Measurements from ENCODE around the gene KCND3. TPM values are rescaled to one million over a fixed set of nuclear protein-coding genes. Genes with fewer than 3 reads are reported as not detected.

KCND3 gene
- total and polyA plus RNA-seq, 2 of the 4 experiments (the other 2 are of a cell fraction) = under 0.01 to 0.03 TPM

DNA sequence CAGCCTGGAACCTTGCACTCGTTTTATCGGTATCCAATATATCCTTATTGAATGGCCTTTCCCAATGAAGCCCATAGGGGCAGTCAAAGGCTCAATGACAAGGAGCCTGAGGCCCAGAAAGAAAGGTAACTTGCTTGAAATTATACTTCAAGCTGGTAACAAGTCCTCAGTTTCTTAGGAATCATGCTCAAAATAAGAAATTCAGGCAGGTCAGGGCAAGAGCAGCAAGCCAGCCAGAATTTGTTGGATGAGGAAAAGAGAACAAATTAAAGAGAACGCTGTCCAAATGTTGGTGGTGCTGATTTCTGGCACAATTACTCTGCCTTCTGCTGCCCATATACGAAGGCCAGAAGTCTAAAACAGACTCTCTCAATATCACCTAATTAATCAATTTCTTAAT is 156.1 kb downstream of the KCND3 start:
- H3K79me1 ChIP-seq (ENCODE audit: low read depth in 1 of 2, low read length in 2 of 2) = no peaks in the 10 kb centered on the region
- no peak overlapping the region for H4K5ac ChIP-seq (ENCODE audit: low read depth, low read length)
- no peak overlapping the region for H3K27ac ChIP-seq (ENCODE audit: insufficient read depth, low read length)
- H3K27me3 ChIP-seq (ENCODE audit: control insufficient read depth, insufficient read depth, low read length) = no peaks in the 10 kb centered on the region; the same call in 1 of the 2 replicates
- H2BK120ac ChIP-seq (ENCODE audit: low read depth, low read length) = no peak overlapping the region
- no peaks in the 10 kb centered on the region for H3K9me3 ChIP-seq (ENCODE audit: control insufficient read depth, insufficient read depth, low read length)
- BruUV-seq (replicated peaks) = no TSS peak
- no peak overlapping the region for H3K4me2 ChIP-seq (ENCODE audit: low read depth, low read length)
- no peak overlapping the region for H2BK15ac ChIP-seq (ENCODE audit: low read depth, low read length)
- H2AK9ac ChIP-seq (replicated peaks; ENCODE audit: low read depth, low read length, poor library complexity) = no peak overlapping the region
- intact Hi-C loops (cut with micrococcal nuclease) (no loop called here), in situ Hi-C loops (cut with MboI; ENCODE audit: low sequenced_read_pairs) (no loop called here), dilution Hi-C loops (cut with HindIII; ENCODE audit: low sequenced_read_pairs, unreplicated experiment) (no loop called here)
- H3K9me1 ChIP-seq (ENCODE audit: insufficient read depth, low read length) = no peaks in the 10 kb centered on the region
- H4K8ac ChIP-seq (ENCODE audit: low read depth in 2 of 2, low read length in 2 of 2) = no peak overlapping the region
- ATAC-seq (ENCODE audit: low read depth) (no peak), DNase-seq (peak; percentile 13)
- TF ChIP-seq MAZ (IDR thresholded peaks at IDR 0.05; ENCODE audit: borderline replicate concordance, low read depth, low read length) (no peak), RAD21 (IDR thresholded peaks at IDR 0.05; ENCODE audit: low read length) (no peak), FOS (IDR thresholded peaks at IDR 0.05; ENCODE audit: low read depth, low read length) (no peak), CHD1 (IDR thresholded peaks at IDR 0.05; ENCODE audit: low read depth, low read length) (no peak), BHLHE40 (IDR thresholded peaks at IDR 0.05; ENCODE audit: low read depth, low read length) (no peak), USF2 (IDR thresholded peaks at IDR 0.05; ENCODE audit: low read depth, low read length) (no peak), NFE2L2 (IDR thresholded peaks at IDR 0.05; ENCODE audit: low read depth, low read length) (no peak), SMC3 (IDR thresholded peaks at IDR 0.05; ENCODE audit: low read depth, low read length) (no peak), MAFK (IDR thresholded peaks at IDR 0.05; ENCODE audit: low read depth, low read length) (no peak), CEBPB (IDR thresholded peaks at IDR 0.05; ENCODE audit: low read depth, low read length) (no peak), POLR2A (IDR thresholded peaks at IDR 0.05; ENCODE audit: low read depth, low read length) (no peak), ELK1 (IDR thresholded peaks at IDR 0.05; ENCODE audit: borderline replicate concordance, low read depth, low read length) (no peak), RFX5 (IDR thresholded peaks at IDR 0.05; ENCODE audit: low read depth, low read length) (no peak)
- TF ChIP-seq, protein P1, sequence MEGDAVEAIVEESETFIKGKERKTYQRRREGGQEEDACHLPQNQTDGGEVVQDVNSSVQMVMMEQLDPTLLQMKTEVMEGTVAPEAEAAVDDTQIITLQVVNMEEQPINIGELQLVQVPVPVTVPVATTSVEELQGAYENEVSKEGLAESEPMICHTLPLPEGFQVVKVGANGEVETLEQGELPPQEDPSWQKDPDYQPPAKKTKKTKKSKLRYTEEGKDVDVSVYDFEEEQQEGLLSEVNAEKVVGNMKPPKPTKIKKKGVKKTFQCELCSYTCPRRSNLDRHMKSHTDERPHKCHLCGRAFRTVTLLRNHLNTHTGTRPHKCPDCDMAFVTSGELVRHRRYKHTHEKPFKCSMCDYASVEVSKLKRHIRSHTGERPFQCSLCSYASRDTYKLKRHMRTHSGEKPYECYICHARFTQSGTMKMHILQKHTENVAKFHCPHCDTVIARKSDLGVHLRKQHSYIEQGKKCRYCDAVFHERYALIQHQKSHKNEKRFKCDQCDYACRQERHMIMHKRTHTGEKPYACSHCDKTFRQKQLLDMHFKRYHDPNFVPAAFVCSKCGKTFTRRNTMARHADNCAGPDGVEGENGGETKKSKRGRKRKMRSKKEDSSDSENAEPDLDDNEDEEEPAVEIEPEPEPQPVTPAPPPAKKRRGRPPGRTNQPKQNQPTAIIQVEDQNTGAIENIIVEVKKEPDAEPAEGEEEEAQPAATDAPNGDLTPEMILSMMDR (conservative IDR thresholded peaks at IDR 0.05; ENCODE audit: low read depth, low read length) = no peak
- H3K4me3 ChIP-seq (ENCODE audit: insufficient read depth, low read depth, low read length) = no peak overlapping the region
- no peaks in the 10 kb centered on the region for H4K20me1 ChIP-seq (ENCODE audit: insufficient read depth, low read length)
- H3K18ac ChIP-seq (ENCODE audit: low read depth, low read length) = no peak overlapping the region
- ChIA-PET POLR2A (ENCODE audit: unreplicated experiment) (no interaction called here), CTCF (interaction anchor here (0.6 kb wide), 1 partner anchor 1082 kb away, joined by 4 read pairs; no protein-coding TSS in a partner anchor)
- H3K14ac ChIP-seq (replicated peaks; ENCODE audit: low read depth, low read length) = no peak overlapping the region
- no peak overlapping the region for H2BK20ac ChIP-seq (ENCODE audit: low read depth, low read length)
- H2AFZ ChIP-seq (replicated peaks; ENCODE audit: low read length, poor library complexity) = no peak overlapping the region
- no peaks in the 10 kb centered on the region for H3K36me3 ChIP-seq (ENCODE audit: control insufficient read depth, insufficient read depth, low read length)
- no peak overlapping the region for H3K56ac ChIP-seq (ENCODE audit: extremely low read depth, insufficient read depth, low read length)
- H3K4me1 ChIP-seq (ENCODE audit: control insufficient read depth, insufficient read depth, low read length) = no peaks in the 10 kb centered on the region
- H3K23ac ChIP-seq (ENCODE audit: low read depth, low read length) = no peak overlapping the region
- no peak overlapping the region for H2AK5ac ChIP-seq (ENCODE audit: low read depth, low read length)
- H3K9ac ChIP-seq (ENCODE audit: low read depth, low read length) = no peak overlapping the region
- H3K4ac ChIP-seq (ENCODE audit: low read depth, low read length) = no peak overlapping the region
- WGBS, 2 experiments (ENCODE audit: extremely low coverage in 2 of 2, insufficient read length in 1 of 2) = no CpG with 5 or more reads among the region's 4 CpGs
- H2BK5ac ChIP-seq (ENCODE audit: low read depth, low read length, poor library complexity, severe bottlenecking) = no peak overlapping the region
- H4K91ac ChIP-seq (ENCODE audit: insufficient read depth, low read depth, low read length) = no peak overlapping the region

Measured in IMR-90 (cell line).